ENCODE data around the gene EXOC3L4. TPM values are rescaled to one million over a fixed set of nuclear protein-coding genes. Genes with fewer than 3 reads are reported as not detected.

Gene EXOC3L4
- total RNA-seq, 4 donors from 2014 or later, result 0.63 to 2.1 (median 1.3) TPM

DNA sequence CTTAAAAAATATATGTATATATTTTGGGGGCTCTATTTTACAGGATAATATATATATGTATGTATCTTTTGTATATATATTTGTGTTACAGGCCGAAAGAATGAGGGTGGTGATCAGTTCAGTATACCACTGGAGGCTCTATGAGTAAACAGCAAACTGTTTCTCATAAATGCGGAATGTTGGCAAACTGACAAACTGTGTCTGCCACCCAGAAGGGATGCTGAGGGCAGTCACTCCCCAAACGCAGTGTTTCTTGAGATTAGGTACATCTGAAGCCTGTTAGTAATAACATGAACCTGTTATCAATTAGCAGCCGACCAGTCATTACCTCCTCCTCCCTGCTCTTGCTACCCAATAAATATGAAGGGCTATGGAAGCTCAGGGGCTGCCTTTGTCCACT, 49.6 kb downstream of the EXOC3L4 start:
- TF ChIP-seq EP300 (IDR thresholded peaks at IDR 0.05), result no peak
- TF ChIP-seq POLR2A (IDR thresholded peaks at IDR 0.05), result no peak
- TF ChIP-seq, protein P1, sequence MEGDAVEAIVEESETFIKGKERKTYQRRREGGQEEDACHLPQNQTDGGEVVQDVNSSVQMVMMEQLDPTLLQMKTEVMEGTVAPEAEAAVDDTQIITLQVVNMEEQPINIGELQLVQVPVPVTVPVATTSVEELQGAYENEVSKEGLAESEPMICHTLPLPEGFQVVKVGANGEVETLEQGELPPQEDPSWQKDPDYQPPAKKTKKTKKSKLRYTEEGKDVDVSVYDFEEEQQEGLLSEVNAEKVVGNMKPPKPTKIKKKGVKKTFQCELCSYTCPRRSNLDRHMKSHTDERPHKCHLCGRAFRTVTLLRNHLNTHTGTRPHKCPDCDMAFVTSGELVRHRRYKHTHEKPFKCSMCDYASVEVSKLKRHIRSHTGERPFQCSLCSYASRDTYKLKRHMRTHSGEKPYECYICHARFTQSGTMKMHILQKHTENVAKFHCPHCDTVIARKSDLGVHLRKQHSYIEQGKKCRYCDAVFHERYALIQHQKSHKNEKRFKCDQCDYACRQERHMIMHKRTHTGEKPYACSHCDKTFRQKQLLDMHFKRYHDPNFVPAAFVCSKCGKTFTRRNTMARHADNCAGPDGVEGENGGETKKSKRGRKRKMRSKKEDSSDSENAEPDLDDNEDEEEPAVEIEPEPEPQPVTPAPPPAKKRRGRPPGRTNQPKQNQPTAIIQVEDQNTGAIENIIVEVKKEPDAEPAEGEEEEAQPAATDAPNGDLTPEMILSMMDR (IDR thresholded peaks at IDR 0.05), result no peak
- no peak for DNase-seq (ENCODE audit: low spot score in 2 of 2)
- Histone ChIP-seq H3K4me1 (peaks cover 0 to 4% (median 2%) of the 10 kb centered on the region in 4 donors), H3K27me3 (peaks cover 0 to 56% of the 10 kb centered on the region in 2 donors), H3K36me3 (no peaks in the 10 kb centered on the region), H3K27ac (no peak overlapping the region), H3K9me3 (no peaks in the 10 kb centered on the region), H3K4me3 (no peak overlapping the region)
- 34 to 48% methylated on average over 4 of the region's 4 CpGs for WGBS, 2 donors

DNA sequence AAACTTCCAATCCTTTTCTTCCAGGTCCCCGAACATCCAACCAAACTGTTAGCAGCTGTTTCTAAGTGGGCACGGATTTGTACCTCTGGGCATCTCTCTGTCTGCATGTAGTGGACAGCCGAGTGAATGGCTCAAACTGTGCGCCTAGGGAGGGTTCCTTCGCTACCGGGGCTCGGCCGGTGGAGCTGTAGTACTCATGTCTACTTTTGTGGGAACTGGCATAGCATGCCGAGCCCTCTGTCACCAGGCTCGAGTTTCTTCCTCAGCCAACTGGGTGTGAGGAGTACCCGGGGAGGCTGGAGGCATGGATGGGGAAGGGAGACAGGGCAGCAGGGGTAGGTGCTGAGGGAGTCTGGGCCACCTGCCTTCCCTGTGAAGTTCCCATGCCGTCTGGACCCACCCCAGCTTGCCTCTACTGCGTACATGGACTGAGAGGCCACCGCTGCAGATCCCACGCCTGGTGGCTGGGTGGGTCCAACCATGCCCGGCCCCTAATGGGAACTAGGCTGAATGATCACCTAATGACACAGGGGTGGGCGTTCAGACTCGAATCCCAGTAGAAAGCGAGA, 51.7 kb downstream of the EXOC3L4 start:
- WGBS, 2 donors, result 86 to 88% methylated on average over 16 to 19 of the region's 19 CpGs
- DNase-seq (ENCODE audit: low spot score in 2 of 2), result no peak
- Histone ChIP-seq H3K4me1 (no peaks in the 10 kb centered on the region), H3K36me3 (no peaks in the 10 kb centered on the region), H3K9me3 (no peaks in the 10 kb centered on the region), H3K4me3 (no peak overlapping the region), H3K27ac (no peak overlapping the region), H3K27me3 (peaks cover 0 to 40% of the 10 kb centered on the region in 2 donors)
- TF ChIP-seq, protein P1 (IDR thresholded peaks at IDR 0.05), result no peak
- TF ChIP-seq POLR2A (IDR thresholded peaks at IDR 0.05) (no peak), EP300 (IDR thresholded peaks at IDR 0.05) (no peak)

DNA sequence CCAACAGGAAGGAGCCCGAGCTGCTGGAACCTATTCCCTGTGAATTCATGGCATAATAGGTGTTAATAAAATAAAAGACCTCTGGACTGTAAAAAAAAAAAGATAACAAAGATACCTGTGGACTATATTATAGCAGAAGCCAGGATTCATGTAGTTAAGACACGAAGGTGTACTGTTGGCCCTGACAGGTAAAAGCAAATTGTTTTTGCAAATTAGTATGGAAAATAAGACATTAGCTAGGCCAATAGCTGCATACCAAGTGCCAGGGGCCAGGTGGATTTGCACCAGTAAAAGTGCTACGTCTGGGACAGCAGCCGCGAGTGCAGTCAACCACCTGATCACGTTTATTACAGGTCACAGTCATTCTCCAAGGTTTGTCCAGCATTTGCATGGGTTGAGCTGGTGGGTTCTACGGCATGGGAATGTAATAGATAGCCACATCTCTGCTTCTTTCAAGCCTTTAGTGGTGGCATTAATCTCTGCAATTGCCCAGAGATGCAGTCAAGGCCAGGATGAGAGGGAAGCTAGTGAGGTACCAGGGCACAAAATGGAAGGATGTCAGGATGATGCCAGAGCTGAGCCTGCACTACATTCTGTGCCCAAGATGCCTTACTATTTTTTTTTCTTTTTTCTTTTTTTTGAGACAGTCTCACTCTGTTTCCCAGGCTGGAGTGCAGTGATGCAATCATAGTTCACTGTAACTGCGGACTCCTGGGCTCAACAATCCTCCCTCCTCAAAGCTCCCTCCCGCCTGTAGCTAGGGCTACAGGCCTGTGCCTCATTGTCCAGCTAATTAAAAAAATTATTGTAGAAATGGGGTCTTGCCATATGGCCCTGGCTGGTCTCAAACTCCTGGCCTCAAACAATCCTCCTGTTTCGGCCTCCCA, 55.1 kb downstream of the EXOC3L4 start:
- H3K4me3 ChIP-seq, result no peak overlapping the region
- TF ChIP-seq, protein P1 (IDR thresholded peaks at IDR 0.05), result no peak
- TF ChIP-seq POLR2A (IDR thresholded peaks at IDR 0.05), result no peak
- no peak for TF ChIP-seq EP300 (IDR thresholded peaks at IDR 0.05)
- 86 to 88% methylated on average over 10 of the region's 10 CpGs for whole genome bisulfite sequencing, 2 donors

DNA sequence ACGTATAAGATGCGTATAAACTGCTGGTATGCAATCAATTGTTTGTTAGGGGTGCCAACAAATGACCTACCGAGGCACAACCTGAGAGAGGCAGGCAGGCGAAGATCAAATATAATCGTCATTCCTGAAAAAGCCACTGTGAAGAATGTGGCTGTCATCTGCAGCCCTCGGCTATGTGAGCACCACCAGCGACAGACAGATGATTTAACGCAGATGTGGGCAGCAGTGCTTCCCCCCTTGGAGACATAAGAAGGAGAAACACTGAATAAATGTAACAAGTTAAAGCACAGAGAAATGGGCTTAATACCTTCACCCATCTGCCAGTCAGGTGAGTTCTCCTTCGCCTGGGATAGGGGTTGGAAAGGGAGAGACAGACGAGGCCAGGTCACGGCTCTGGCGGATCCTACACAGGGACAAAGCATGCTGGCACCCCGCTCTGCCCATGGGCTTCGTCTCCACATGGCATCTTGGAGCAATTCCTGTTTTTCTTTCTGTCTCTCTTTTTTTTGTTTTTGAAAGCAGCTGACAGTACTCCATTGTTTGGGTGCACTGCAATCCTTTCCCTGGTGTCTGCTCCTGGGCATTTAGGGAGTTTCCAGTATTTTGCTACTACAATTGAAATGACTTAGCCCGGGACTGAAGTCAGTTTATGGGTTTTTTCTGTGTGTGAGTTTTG, 56.9 kb downstream of the EXOC3L4 start:
- 48 to 52% methylated on average over 15 of the region's 15 CpGs for WGBS, 2 donors
- H3K36me3 ChIP-seq, result no peaks in the 10 kb centered on the region

More for the DNA sequence above, 55.1 kb downstream of the EXOC3L4 start:
- Histone ChIP-seq H3K36me3 (no peaks in the 10 kb centered on the region), H3K27me3 (peaks cover 0 to 6% of the 10 kb centered on the region in 2 donors), H3K27ac (no peak overlapping the region), H3K9me3 (no peaks in the 10 kb centered on the region), H3K4me1 (no peaks in the 10 kb centered on the region)
- DNase-seq (ENCODE audit: low spot score in 2 of 2), result no peak

More for the DNA sequence above, 56.9 kb downstream of the EXOC3L4 start:
- H3K27ac ChIP-seq, result no peak overlapping the region
- no peak overlapping the region for H3K4me3 ChIP-seq
- H3K27me3 ChIP-seq, result peaks cover 0 to under 1% of the 10 kb centered on the region in 2 donors
- H3K9me3 ChIP-seq, result no peaks in the 10 kb centered on the region
- H3K4me1 ChIP-seq, result peaks cover 0 to 16% (median 0%) of the 10 kb centered on the region in 4 donors
- TF ChIP-seq POLR2A (IDR thresholded peaks at IDR 0.05) (no peak), EP300 (IDR thresholded peaks at IDR 0.05) (no peak)
- TF ChIP-seq, protein P1 (IDR thresholded peaks at IDR 0.05), result no peak
- DNase-seq (ENCODE audit: low spot score in 2 of 2), result no peak
